GM18519 (cell line): Measurements from ENCODE around the gene OCRL.

Experiments used
- ATAC-seq: cut with Tn5 transposase; IDR thresholded peaks from one replicate; pipeline ENCODE4 v1.9.1; 2021; ENCODE audit warnings: mild to moderate bottlenecking, moderate library complexity; ENCODE audit not compliant: unreplicated experiment, low FRiP score

The OCRL gene

GRCh38 chrX:129629837-129630236 is 89.8 kb downstream of the OCRL start:
- ATAC-seq: no peak

- ATAC-seq: no peak
These were observed 91.8 kb downstream of the OCRL start for GRCh38 chrX:129631849-129632248.

- ATAC-seq: no peak
These were observed 92.4 kb downstream of the OCRL start for GRCh38 chrX:129632443-129632842.

GRCh38 chrX:129634541-129634940 is 94.5 kb downstream of the OCRL start:
- ATAC-seq: no peak

- no peak for ATAC-seq
These were observed 96.2 kb downstream of the OCRL start for GRCh38 chrX:129636175-129636681.

GRCh38 chrX:129637217-129638109 is 97.4 kb downstream of the OCRL start:
- ATAC-seq: no peak

GRCh38 chrX:129638917-129639316 is 98.9 kb downstream of the OCRL start:
- no peak for ATAC-seq

- no peak for ATAC-seq
These were observed 100.7 kb downstream of the OCRL start for GRCh38 chrX:129640737-129641136.

- ATAC-seq: no peak
These were observed 101.4 kb downstream of the OCRL start for GRCh38 chrX:129641469-129641868.

- ATAC-seq: no peak
These were observed 101.9 kb downstream of the OCRL start for GRCh38 chrX:129641941-129642340.
